ENCODE measurements around the gene PAX4. TPM values are rescaled to one million over a fixed set of nuclear protein-coding genes. Genes with fewer than 3 reads are reported as not detected.
"Not testable (repeated sequence)": the region's sequence is repeated elsewhere in the genome, so short reads cannot be mapped to it uniquely, and the experiment has no call there.

Gene PAX4
- total RNA-seq, 1 donor from 2014 or later = not detected

- DNase-seq = peak; percentile 95
Measured at GRCh38 chr7:127585044-127585953, 32.6 kb downstream of the PAX4 start, which contains the start of gene GCC1. GCC1 (minus strand) TSS chr7:127585596; CDS start chr7:127585182, 414 bp downstream.

GRCh38 chr7:127584648-127585043 is 33.3 kb downstream of the PAX4 start:
- DNase-seq = no peak

GRCh38 chr7:127582361-127582760 is 35.6 kb downstream of the PAX4 start:
- DNase-seq = no peak

GRCh38 chr7:127581716-127582115 is 36.2 kb downstream of the PAX4 start:
- no peak for DNase-seq

DNA sequence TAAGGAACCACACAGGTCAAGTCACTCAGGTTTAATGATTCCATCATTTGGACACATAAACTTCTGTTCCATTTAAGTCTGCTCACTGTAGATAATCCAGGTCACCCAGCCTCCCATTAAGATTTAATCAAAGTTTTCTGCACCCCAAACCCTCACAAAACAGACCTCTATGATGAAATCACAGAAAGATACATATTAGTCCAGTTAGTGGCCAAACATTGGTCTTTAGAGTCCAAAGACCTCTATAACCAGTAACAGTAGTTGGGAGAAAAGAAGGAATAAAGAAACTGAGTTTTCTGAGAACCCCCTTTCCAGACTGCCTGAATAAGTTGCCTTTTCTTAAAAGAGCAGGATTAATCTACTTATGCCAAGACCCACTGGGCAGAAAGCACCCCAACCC is 37.3 kb downstream of the PAX4 start:
- DNase-seq = no peak

DNA sequence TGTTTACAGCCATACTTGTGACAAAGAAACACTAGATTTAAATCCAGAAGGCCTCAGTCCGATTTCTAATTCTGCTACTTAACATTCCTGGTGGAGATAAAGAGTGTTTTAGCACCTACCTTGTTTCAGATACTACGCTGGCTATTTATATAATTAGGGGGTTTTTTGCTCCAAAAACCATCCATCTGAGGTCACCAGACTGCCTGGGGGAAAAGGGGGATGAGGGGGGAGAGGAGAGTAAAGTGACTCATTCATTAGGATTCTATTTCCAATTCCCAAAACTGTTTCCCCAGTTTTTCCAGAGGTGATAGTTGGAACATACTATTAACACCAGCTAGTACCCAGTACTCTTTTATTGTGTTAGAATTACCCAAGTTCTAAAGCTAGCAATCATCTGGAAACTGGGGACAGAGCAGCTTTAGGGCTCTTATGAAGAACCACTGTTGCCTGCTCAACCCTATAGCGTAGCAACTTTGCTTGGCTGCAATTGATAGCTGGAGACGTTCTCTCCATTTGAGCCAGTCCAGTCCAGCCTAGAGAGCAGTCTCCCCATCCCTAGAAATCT is 39.1 kb downstream of the PAX4 start:
- DNase-seq = no peak

DNA sequence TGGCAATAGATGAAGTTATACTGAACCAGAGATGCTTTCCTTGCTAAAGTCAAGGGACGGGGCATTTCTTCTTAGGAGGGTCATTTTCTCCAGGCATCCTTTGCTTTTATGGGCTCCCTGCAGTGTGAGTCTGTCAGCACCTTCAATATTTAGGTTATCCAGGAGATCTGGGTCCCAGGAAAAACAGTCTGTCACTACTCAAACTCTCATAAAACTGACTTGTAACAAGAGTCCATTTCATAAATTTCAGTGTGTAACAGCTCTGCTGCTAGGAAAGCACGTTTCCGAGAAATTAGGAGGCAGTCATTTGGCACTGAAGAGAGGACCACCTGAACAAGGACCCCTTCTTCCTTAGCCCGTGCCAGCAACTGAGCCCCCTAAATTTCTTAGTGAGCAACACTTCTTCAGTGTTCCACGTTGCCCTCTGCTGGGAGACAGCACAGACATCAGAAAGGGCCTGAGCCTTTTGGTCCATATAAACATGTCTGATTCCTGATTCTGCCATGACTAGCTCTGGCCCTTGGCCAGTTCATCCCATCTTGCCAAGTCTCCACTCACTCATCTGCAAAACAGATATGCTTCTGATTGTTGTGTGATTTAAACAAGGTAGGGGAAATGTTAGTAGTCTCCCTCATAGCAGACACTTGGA is 39.8 kb downstream of the PAX4 start:
- DNase-seq = peak; percentile 22

DNA sequence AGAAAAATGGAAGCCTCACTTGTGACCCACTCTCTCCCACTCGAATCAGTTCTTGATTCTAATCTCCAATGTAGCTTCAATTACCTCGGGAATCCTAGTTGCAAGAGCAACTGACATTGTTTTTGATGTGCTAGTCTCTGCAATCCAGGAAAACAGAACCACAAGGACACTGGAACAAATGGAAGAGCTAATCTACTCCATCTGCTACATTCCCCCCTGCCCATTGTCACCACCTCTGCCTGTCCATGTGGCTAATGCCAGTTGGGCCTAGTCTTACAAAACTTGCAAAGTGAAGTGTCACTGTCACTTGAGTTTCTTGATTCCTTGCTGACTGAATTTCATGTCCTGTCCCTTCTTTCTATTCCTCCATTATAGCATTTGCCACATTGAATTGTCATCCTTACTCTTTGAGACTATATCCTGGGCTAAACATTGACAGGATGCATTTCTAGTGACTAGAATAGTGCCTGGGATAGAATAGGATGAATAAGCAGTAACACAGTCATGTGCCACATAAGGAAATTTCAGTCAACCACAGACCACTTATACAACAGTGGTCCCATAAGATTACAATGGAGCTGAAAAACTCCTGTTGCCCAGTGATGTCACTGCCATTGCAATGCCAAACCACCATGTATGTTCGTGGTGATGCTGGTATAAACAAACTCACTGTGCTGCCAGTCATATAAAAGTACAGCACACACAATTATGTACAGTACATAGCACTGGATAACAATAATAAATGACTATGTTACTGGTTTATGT is 46.0 kb downstream of the PAX4 start:
- no peak for DNase-seq

DNA sequence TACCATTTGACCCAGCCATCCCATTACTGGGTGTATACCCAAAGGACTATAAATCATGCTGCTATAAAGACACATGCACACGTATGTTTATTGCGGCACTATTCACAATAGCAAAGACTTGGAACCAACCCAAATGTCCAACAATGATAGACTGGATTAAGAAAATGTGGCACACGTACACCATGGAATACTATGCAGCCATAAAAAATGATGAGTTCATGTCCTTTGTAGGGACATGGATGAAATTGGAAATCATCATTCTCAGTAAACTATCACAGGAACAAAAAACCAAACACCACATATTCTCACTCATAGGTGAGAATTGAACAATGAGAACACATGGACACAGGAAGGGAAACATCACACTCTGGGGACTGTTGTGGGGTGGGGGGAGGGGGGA is 49.9 kb downstream of the PAX4 start:
- DNase-seq = not testable (repeated sequence)

DNA sequence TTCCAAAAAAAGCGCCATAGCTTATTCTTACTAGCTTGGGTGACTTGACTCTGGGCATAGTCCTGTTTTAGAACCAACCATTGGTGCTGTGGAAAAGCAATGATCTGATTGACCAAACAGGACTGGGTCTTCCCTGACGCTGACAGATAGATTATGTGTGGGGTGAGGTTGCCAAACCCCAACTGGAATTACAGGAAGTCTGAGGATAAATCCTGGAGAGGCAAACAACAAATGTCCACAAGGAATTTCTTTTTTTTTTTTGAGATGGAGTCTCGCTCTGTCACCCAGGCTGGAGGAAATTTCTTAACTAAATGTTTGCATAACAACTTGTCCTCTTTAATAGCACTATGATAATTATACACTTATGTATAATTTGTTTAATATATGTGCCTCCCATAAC is 51.7 kb downstream of the PAX4 start:
- DNase-seq = no peak

Other genes starting within 250 kb of the PAX4 start
- gene ZNF800, start 225.4 kb downstream of the PAX4 start, total RNA-seq = 36.7 TPM
- gene GCC1, start 32.5 kb downstream of the PAX4 start, total RNA-seq = 12.7 TPM
- gene ARF5, start 29.7 kb downstream of the PAX4 start, total RNA-seq = 149 TPM
- gene FSCN3, start 24.4 kb downstream of the PAX4 start, total RNA-seq = not detected
- 111 TPM for gene SND1, start 34.1 kb upstream of the PAX4 start, total RNA-seq

Data from tongue (tissue), 2 donors.